HepG2 (cell line): ENCODE data around the gene DENND11. TPM values are rescaled to one million over a fixed set of nuclear protein-coding genes. Genes with fewer than 3 reads are reported as not detected.

Experiments
- ATAC-seq: fragments of 200-7000 bp; cut with Tn5 transposase; 3 replicates; pipeline ENCODE4 v1.9.1; 2020; ENCODE audit warnings: mild to moderate bottlenecking, moderate library complexity
- BruUV-seq: library from RNA; stranded (reverse); fragments of 400-500 nt; replicated peaks from 2 replicates; lab custom pipeline; 2021; lab: Mats Ljungman, UMichigan
- CTCF ChIA-PET: fragments of 300-600 bp; formaldehyde crosslinking; extraction: SDS; loops from one replicate; lab custom pipeline; 2021; ENCODE audit warnings: low total read pairs, inconsistent platforms, low intra/inter-chr PET ratio; lab: Yijun Ruan, JAX
- POLR2A ChIA-PET: fragments of 350-600 bp; sonication (Branson Sonifier 250); formaldehyde crosslinking; loops from one replicate; lab custom pipeline; 2020; ENCODE audit warnings: antibody characterized with exemption, inconsistent platforms; lab: Yijun Ruan, JAX
- DNase-seq: peaks from one replicate; pipeline ENCODE4 v3.0.0-alpha.2; 2015; ENCODE audit warnings: low spot score
- FAIRE-seq: peaks from 3 replicates; lab custom pipeline; 2011; peaks lifted over from hg19 to GRCh38; lab: Jason Lieb, UNC
- H2AFZ ChIP-seq: one replicate; pipeline ENCODE4 v1.6.1; 2011; ENCODE audit warnings: low read length, inconsistent platforms
- H3K27ac ChIP-seq: fragments of 300-600 bp; 3 replicates; pipeline ENCODE4 v1.8.0; 2011; ENCODE audit warnings: mixed run types, mild to moderate bottlenecking, mixed read lengths, low read length, inconsistent platforms; ENCODE audit not compliant: insufficient read depth; ENCODE audit errors: extremely low read length
- H3K27me3 ChIP-seq, 2 experiments: fragments of 200-600 bp in 1 of 2; 2 replicates in 1 of 2; 3 replicates in 1 of 2; pipeline versions ENCODE4 v1.6.0 to v1.8.0; 2011; ENCODE audit warnings: low read length in 2 of 2, mild to moderate bottlenecking in 2 of 2, moderate library complexity in 2 of 2, inconsistent platforms in 1 of 2; ENCODE audit not compliant: insufficient read depth in 2 of 2, control insufficient read depth in 1 of 2
- H3K36me3 ChIP-seq, 2 experiments: fragments of 200-600 bp in 1 of 2; replicated peaks in 1 of 2; 2 replicates in 1 of 2; 3 replicates in 1 of 2; pipeline versions ENCODE4 v1.5.1 to v1.8.0; 2011; ENCODE audit warnings: low read length in 2 of 2, inconsistent platforms in 1 of 2; ENCODE audit not compliant: insufficient read depth in 2 of 2, control insufficient read depth in 1 of 2
- H3K4me1 ChIP-seq: 2 replicates; pipeline ENCODE4 v1.5.1; 2012; ENCODE audit warnings: low read length, inconsistent platforms; ENCODE audit not compliant: insufficient read depth
- H3K4me2 ChIP-seq: 2 replicates; pipeline ENCODE4 v1.6.0; 2011; ENCODE audit warnings: low read depth, low read length, inconsistent platforms
- H3K4me3 ChIP-seq, 3 experiments: fragments of 200-600 bp in 1 of 3; sonication (generic), shearing (Covaris generic) in 1 of 3; replicated peaks in 1 of 3; 2 replicates each; pipeline ENCODE4 v1.5.1; 2011 to 2016; ENCODE audit warnings: low read length in 3 of 3, inconsistent platforms in 2 of 3, low read depth in 2 of 3, mild to moderate bottlenecking in 2 of 3, control low read depth in 1 of 3, mixed read lengths in 1 of 3; ENCODE audit not compliant: insufficient read depth in 1 of 3
- H3K79me2 ChIP-seq: one replicate; pipeline ENCODE4 v1.6.1; 2011; ENCODE audit warnings: low read length, inconsistent platforms; ENCODE audit not compliant: insufficient read depth
- H3K9ac ChIP-seq: 2 replicates; pipeline ENCODE4 v1.6.0; 2011; ENCODE audit warnings: mild to moderate bottlenecking, low read depth, low read length, inconsistent platforms; ENCODE audit not compliant: insufficient read depth
- H3K9me3 ChIP-seq: 2 replicates; pipeline ENCODE4 v1.5.1; 2012; ENCODE audit warnings: mild to moderate bottlenecking, low read length
- H4K20me1 ChIP-seq: 2 replicates; pipeline ENCODE4 v1.6.0; 2011; ENCODE audit warnings: inconsistent platforms, mild to moderate bottlenecking, low read length, moderate library complexity; ENCODE audit not compliant: insufficient read depth
- ARID2 ChIP-seq: sonication (generic); formaldehyde crosslinking; IDR thresholded peaks from 2 replicates; pipeline ENCODE4 v1.8.1; 2022; ENCODE audit warnings: mild to moderate bottlenecking, missing genetic modification reagents, borderline replicate concordance
- GZF1 ChIP-seq: sonication (generic); formaldehyde crosslinking; IDR thresholded peaks from 2 replicates; pipeline ENCODE4 v1.5.1; 2020; ENCODE audit warnings: mild to moderate bottlenecking, missing genetic modification reagents
- KDM6A ChIP-seq: IDR thresholded peaks from 2 replicates; pipeline ENCODE4 v1.6.1; 2016; ENCODE audit warnings: low read depth
- MTF2 ChIP-seq: sonication (generic); formaldehyde crosslinking; IDR thresholded peaks from 2 replicates; pipeline ENCODE4 v1.5.0; 2020; ENCODE audit warnings: missing genetic modification reagents, borderline replicate concordance
- NR2F2 ChIP-seq: IDR thresholded peaks from 2 replicates; pipeline ENCODE4 v1.6.1; 2012; ENCODE audit warnings: low read depth, inconsistent platforms, borderline replicate concordance
- SMAD3 ChIP-seq: sonication (generic); formaldehyde crosslinking; IDR thresholded peaks from 2 replicates; pipeline ENCODE4 v1.4.0; 2020; ENCODE audit warnings: missing genetic modification reagents
- SNRNP70 ChIP-seq: fragments of 200-400 bp; formaldehyde crosslinking; IDR thresholded peaks from 2 replicates; pipeline ENCODE4 v1.6.1; 2017; ENCODE audit warnings: mild to moderate bottlenecking, low read depth, low read length, moderate library complexity
- WIZ ChIP-seq: sonication (generic); formaldehyde crosslinking; IDR thresholded peaks from 2 replicates; pipeline ENCODE4 v1.5.1; 2020; ENCODE audit warnings: mild to moderate bottlenecking, missing genetic modification reagents
- XBP1 ChIP-seq: sonication (generic); formaldehyde crosslinking; IDR thresholded peaks from 2 replicates; pipeline ENCODE4 v1.5.0; 2020; ENCODE audit warnings: missing genetic modification reagents
- YEATS4 ChIP-seq: sonication (generic); formaldehyde crosslinking; IDR thresholded peaks from 2 replicates; pipeline ENCODE4 v1.4.0; 2020; ENCODE audit warnings: missing genetic modification reagents, borderline replicate concordance
- ZFP36 ChIP-seq: fragments of 150-350 bp; IDR thresholded peaks from 2 replicates; pipeline ENCODE4 v1.6.1; 2018; ENCODE audit warnings: borderline replicate concordance, low read length, low read depth; ENCODE audit not compliant: partially characterized antibody
- ZNF563 ChIP-seq: sonication (generic); formaldehyde crosslinking; IDR thresholded peaks from 2 replicates; pipeline ENCODE4 v1.8.0; 2022; ENCODE audit warnings: mild to moderate bottlenecking, moderate library complexity, missing genetic modification reagents
- ZNF713 ChIP-seq: sonication (generic); formaldehyde crosslinking; IDR thresholded peaks from 2 replicates; pipeline ENCODE4 v1.4.0; 2020; ENCODE audit warnings: mild to moderate bottlenecking, missing genetic modification reagents
- ZSCAN21 ChIP-seq: sonication (generic); formaldehyde crosslinking; IDR thresholded peaks from 2 replicates; pipeline ENCODE4 v1.8.0; 2022; ENCODE audit warnings: mild to moderate bottlenecking, missing genetic modification reagents, moderate library complexity, borderline replicate concordance
- WGBS: methylation state at CpG from one replicate; pipeline ENCODE4 v1.1.6; 2017; ENCODE audit warnings: low lambda C conversion rate; 5-methylcytosine and 5-hydroxymethylcytosine counted together
- in situ Hi-C: cut with HindIII; loops from 2 replicates; pipeline ENCODE4 v1.10.0; 2017; ENCODE audit warnings: low pct_unique_long_range_greater_than_20kb; ENCODE audit not compliant: extremely low pct_ligation_motif_present
- intact Hi-C: fragments of 100-400 bp; cut with micrococcal nuclease; formaldehyde crosslinking; loops from one replicate; pipeline ENCODE4 v1.10.0; 2022; ENCODE audit not compliant: unreplicated experiment
- polyA plus RNA-seq, 8 experiments: library from polyadenylated mRNA; depleted of rRNA in 3 of 8; stranded (reverse) in 7 of 8; unstranded in 1 of 8; fragments of >200 nt; fragmentation: Illumina TruSeq in 4 of 8; extraction: Trizol in 4 of 8; gene quantifications; 2 replicates each; pipeline versions ENCODE4 v1.2.1 to v1.2.3, GENCODE V29; 2011 to 2016; ENCODE audit warnings: low read depth in 4 of 8, missing spikeins in 1 of 8, mixed read lengths in 1 of 8; ENCODE audit not compliant: insufficient read depth in 1 of 8
- total RNA-seq, 5 experiments: library from RNA; depleted of rRNA; stranded (reverse); fragments of >200 nt; fragmentation: Illumina TruSeq; extraction: Trizol; gene quantifications; 2 replicates each; pipeline ENCODE4 v1.2.3, GENCODE V29; 2016; ENCODE audit warnings: low read depth in 1 of 5
- TF ChIP-seq, protein P1 (sequence below): sonication (generic); formaldehyde crosslinking; IDR thresholded peaks from 2 replicates; pipeline ENCODE4 v1.5.0; 2020; ENCODE audit warnings: missing genetic modification reagents, mild to moderate bottlenecking, borderline replicate concordance
- TF ChIP-seq, protein P2 (sequence below): sonication (generic); formaldehyde crosslinking; IDR thresholded peaks from 2 replicates; pipeline ENCODE4 v1.8.0; 2022; ENCODE audit warnings: missing genetic modification reagents, mild to moderate bottlenecking, moderate library complexity, borderline replicate concordance
- TF ChIP-seq, protein P3 (sequence below): sonication (generic); formaldehyde crosslinking; conservative IDR thresholded peaks from 2 replicates; pipeline ENCODE4 v1.4.0; 2020; ENCODE audit warnings: missing genetic modification reagents

DENND11 gene
- total and polyA plus RNA-seq, 2 of the 13 experiments (the other 11 are each of a cell fraction or from before 2014, with no cell fraction given): 7.1 to 10.5 TPM

DNA sequence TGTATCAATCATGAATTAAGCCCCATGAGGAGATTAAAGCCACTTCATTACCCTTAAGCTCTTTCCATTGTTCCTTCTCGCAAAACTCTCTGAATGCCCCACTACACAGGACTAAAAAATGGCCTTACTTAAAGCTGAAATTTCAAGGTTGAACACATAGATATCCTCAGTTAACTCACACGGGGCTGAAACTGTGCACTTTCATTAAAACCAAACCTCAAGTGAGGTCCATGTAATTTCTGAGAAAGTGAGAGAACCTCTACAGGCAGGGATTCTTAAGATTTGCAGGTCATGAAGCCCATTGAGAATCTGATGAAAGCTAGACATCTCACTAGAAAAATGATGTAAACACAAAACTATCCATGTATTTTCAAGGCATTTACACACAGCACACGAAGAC, 15.9 kb downstream of the DENND11 start (continued):
- TF ChIP-seq ZNF563 (no peak), ARID2 (no peak)

DNA sequence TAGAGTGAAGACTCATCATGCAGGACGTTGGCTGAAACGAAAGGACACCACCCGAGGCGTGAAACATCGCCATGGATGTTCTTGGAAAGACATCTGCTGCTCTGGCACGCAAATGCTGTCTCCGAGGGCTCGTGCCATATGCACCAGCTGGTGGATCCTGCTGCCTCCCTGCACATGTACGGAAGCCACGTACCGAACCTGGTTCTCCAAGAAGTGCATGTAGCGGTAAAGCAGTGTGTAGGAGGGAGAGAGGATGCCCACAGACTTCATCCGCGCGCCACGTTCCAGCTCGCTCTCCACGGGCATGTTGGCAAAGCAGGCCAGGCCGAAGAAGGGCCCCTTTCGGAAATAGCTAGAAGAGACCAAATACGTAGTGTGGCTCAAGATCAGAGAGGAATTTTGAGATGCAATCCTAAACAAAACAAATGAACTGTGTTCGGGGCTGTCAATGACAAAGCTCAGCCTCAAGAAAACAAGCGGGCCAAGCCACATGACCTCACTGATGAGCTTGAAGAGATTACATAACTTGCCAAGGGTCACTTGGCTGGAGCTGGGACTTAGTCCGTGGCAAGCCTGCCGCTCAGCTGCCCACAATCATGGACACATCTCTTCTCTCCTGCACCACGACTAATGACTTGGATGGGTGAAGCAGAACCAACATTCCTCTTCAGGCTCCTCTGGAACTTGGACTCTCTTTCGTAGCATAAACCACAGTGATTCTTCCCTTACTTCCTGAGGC, 16.5 kb downstream of the DENND11 start:
- CTCF ChIA-PET: no interaction called here
- no peak for DNase-seq
- H3K27ac ChIP-seq: no peak overlapping the region

More for the DNA sequence above, 16.5 kb downstream of the DENND11 start:
- H3K4me3 ChIP-seq: no peak overlapping the region
- no peaks in the 10 kb centered on the region for H3K79me2 ChIP-seq
- H3K4me1 ChIP-seq: peaks cover 20% of the 10 kb centered on the region
- H3K36me3 ChIP-seq: peaks cover 2 to 14% of the 10 kb centered on the region in 2 experiments; a peak in 3 of 5 replicates
- H3K27me3 ChIP-seq: no peaks in the 10 kb centered on the region
- in situ Hi-C loops: no loop called here
- POLR2A ChIA-PET: no interaction called here
- H3K9ac ChIP-seq: no peak overlapping the region
- 95% methylated on average over 26 of the region's 27 CpGs for WGBS
- H3K9me3 ChIP-seq: no peaks in the 10 kb centered on the region
- intact Hi-C loops: no loop called here
- H2AFZ ChIP-seq: no peak overlapping the region
- no TSS peak for BruUV-seq
- no peak overlapping the region for H3K4me2 ChIP-seq
- ATAC-seq: no peak
- FAIRE-seq: no peak
- H4K20me1 ChIP-seq: 0 out of 2 replicates have a peak, but pooled peaks cover 6% of the 10 kb centered on the region
- TF ChIP-seq WIZ (CRISPR knock-in tag): no peak
- TF ChIP-seq SMAD3 (CRISPR knock-in tag): no peak
- no peak for TF ChIP-seq NR2F2
- no peak for TF ChIP-seq ZFP36
- TF ChIP-seq ZNF713: no peak
- TF ChIP-seq, protein P1, sequence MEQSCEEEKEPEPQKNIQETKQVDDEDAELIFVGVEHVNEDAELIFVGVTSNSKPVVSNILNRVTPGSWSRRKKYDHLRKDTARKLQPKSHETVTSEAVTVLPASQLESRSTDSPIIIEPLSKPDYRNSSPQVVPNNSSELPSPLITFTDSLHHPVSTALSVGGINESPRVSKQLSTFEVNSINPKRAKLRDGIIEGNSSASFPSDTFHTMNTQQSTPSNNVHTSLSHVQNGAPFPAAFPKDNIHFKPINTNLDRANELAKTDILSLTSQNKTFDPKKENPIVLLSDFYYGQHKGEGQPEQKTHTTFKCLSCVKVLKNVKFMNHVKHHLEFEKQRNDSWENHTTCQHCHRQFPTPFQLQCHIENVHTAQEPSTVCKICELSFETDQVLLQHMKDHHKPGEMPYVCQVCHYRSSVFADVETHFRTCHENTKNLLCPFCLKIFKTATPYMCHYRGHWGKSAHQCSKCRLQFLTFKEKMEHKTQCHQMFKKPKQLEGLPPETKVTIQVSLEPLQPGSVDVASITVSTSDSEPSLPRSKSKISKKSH (CRISPR knock-in tag): no peak
- TF ChIP-seq YEATS4 (CRISPR knock-in tag): no peak
- no peak for TF ChIP-seq KDM6A
- TF ChIP-seq, protein P2, sequence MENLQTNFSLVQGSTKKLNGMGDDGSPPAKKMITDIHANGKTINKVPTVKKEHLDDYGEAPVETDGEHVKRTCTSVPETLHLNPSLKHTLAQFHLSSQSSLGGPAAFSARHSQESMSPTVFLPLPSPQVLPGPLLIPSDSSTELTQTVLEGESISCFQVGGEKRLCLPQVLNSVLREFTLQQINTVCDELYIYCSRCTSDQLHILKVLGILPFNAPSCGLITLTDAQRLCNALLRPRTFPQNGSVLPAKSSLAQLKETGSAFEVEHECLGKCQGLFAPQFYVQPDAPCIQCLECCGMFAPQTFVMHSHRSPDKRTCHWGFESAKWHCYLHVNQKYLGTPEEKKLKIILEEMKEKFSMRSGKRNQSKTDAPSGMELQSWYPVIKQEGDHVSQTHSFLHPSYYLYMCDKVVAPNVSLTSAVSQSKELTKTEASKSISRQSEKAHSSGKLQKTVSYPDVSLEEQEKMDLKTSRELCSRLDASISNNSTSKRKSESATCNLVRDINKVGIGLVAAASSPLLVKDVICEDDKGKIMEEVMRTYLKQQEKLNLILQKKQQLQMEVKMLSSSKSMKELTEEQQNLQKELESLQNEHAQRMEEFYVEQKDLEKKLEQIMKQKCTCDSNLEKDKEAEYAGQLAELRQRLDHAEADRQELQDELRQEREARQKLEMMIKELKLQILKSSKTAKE: no peak
- TF ChIP-seq XBP1: no peak
- TF ChIP-seq SNRNP70: no peak
- TF ChIP-seq GZF1 (CRISPR knock-in tag): no peak
- TF ChIP-seq, protein P3, sequence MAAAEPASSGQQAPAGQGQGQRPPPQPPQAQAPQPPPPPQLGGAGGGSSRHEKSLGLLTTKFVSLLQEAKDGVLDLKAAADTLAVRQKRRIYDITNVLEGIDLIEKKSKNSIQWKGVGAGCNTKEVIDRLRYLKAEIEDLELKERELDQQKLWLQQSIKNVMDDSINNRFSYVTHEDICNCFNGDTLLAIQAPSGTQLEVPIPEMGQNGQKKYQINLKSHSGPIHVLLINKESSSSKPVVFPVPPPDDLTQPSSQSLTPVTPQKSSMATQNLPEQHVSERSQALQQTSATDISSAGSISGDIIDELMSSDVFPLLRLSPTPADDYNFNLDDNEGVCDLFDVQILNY (CRISPR knock-in tag): no peak
- no peak for TF ChIP-seq ZSCAN21 (CRISPR knock-in tag)
- TF ChIP-seq MTF2 (CRISPR knock-in tag): no peak
